ENCODE results near the gene OR9I1.

GRCh38 chr11:58164990-58165389 lies 39.7 kb upstream of the OR9I1 start:
- TF ChIP-seq, protein P1, sequence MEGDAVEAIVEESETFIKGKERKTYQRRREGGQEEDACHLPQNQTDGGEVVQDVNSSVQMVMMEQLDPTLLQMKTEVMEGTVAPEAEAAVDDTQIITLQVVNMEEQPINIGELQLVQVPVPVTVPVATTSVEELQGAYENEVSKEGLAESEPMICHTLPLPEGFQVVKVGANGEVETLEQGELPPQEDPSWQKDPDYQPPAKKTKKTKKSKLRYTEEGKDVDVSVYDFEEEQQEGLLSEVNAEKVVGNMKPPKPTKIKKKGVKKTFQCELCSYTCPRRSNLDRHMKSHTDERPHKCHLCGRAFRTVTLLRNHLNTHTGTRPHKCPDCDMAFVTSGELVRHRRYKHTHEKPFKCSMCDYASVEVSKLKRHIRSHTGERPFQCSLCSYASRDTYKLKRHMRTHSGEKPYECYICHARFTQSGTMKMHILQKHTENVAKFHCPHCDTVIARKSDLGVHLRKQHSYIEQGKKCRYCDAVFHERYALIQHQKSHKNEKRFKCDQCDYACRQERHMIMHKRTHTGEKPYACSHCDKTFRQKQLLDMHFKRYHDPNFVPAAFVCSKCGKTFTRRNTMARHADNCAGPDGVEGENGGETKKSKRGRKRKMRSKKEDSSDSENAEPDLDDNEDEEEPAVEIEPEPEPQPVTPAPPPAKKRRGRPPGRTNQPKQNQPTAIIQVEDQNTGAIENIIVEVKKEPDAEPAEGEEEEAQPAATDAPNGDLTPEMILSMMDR (conservative IDR thresholded peaks at IDR 0.05 in 1 of 2, IDR thresholded peaks at IDR 0.05 in 1 of 2; ENCODE audit: low read depth in 1 of 2, low read length in 2 of 2), result no peak
- no peak for TF ChIP-seq EZH2 (IDR thresholded peaks at IDR 0.05; ENCODE audit: low read length, missing control alignments)
